T-helper 1 cell treated with Interleukin-12 subunit alpha and Interleukin-12 subunit beta and Interleukin-4 antibody, amounts not matched to agents 30 μg/mL and 1 μg/mL, for 36 hours (primary cell): ENCODE data around the gene DAGLA.

ENCODE experiments used
- H3K27ac Mint-ChIP-seq: one replicate; pipeline ENCODE4 v1.8.0; 2021; ENCODE audit warnings: mild to moderate bottlenecking, mixed read lengths
- H3K27me3 Mint-ChIP-seq: one replicate; pipeline ENCODE4 v1.8.0; 2021; ENCODE audit warnings: low read depth, mixed read lengths
- H3K36me3 Mint-ChIP-seq: one replicate; pipeline ENCODE4 v1.8.0; 2021; ENCODE audit warnings: low read depth, mixed read lengths
- H3K4me1 Mint-ChIP-seq: one replicate; pipeline ENCODE4 v1.8.0; 2021; ENCODE audit warnings: low read depth, mixed read lengths
- H3K4me3 Mint-ChIP-seq: one replicate; pipeline ENCODE4 v1.8.0; 2021; ENCODE audit warnings: mild to moderate bottlenecking, moderate library complexity, mixed read lengths
- H3K9me3 Mint-ChIP-seq: one replicate; pipeline ENCODE4 v1.8.0; 2021; ENCODE audit warnings: mixed read lengths

DAGLA gene

DNA sequence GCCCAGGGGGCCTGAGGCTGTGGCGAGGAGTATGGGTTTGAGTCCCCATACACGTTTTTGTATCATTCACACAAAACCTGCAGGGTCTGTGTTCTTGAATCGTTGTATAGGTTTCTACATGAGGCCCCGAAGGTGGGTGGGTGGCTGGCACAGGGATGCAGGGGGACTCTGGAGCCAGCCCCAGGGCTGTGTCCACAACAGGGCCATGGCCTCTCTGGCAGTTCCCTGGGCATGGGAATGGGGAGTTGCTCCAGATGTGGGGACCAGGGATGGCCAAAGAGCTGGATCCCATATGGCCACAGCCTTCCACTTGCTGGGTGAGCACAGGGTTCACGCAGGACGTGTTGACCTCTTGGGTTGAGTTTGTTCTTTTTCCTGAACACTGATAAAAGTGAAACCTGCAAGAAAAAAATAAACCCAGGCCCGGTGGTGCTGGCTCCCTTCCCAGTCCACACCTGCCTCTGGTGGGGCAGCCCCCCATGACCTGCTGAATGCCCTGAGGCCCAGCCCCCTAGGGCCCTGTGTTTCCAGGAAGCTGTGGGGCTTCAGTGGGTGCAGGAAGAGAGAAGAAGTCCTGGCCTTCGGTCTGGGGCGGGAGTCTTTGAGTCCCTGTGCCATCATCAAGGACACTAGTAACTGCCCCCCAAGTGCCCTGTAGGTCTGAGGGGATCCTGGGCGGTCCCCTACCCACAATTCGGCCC is 88.3 kb downstream of the DAGLA start:
- Mint-ChIP-seq H3K27ac (no peak overlapping the region), H3K4me1 (no peaks in the 10 kb centered on the region), H3K9me3 (no peaks in the 10 kb centered on the region), H3K36me3 (no peaks in the 10 kb centered on the region), H3K4me3 (no peak overlapping the region), H3K27me3 (no peaks in the 10 kb centered on the region)

DNA sequence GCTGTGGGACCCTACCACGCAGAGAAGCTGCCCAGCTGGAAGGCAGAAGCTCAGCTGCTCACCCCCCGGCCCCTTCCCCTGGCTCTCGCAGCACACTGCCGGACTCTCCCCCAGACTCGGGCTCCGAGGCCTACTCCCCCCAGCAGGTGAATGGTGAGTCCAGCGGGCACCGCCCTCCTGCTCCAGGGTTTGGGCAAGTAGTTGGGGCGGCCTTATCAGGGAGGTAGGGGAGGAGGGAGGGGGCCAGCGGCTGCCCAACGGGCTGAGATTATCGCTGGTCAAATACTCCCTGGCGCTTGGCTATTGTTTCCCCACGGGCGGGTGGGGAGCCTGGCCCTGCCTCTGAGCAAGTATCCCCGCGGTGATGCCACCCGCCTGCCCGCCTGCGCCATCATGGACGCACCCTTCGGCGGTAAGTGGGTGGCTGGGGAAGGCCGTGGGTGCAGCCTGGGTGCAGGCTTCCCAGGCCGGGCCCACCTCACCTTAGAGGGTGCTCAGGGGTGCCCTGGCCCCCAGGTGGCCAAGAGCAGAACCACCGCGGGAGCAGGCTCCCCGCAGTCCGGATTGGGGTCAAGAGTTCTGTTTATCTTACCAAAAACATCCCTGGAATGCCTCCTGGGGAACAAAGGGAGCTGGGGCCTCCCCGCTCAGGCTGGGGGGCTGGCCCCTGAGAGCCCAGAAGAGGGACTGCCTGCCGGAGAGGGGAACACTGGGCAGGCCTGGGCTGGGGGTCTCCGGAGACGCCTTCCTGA is 89.2 kb downstream of the DAGLA start:
- Mint-ChIP-seq H3K4me1 (no peaks in the 10 kb centered on the region), H3K36me3 (no peaks in the 10 kb centered on the region), H3K27me3 (no peaks in the 10 kb centered on the region), H3K4me3 (no peak overlapping the region), H3K27ac (no peak overlapping the region), H3K9me3 (no peaks in the 10 kb centered on the region)

DNA sequence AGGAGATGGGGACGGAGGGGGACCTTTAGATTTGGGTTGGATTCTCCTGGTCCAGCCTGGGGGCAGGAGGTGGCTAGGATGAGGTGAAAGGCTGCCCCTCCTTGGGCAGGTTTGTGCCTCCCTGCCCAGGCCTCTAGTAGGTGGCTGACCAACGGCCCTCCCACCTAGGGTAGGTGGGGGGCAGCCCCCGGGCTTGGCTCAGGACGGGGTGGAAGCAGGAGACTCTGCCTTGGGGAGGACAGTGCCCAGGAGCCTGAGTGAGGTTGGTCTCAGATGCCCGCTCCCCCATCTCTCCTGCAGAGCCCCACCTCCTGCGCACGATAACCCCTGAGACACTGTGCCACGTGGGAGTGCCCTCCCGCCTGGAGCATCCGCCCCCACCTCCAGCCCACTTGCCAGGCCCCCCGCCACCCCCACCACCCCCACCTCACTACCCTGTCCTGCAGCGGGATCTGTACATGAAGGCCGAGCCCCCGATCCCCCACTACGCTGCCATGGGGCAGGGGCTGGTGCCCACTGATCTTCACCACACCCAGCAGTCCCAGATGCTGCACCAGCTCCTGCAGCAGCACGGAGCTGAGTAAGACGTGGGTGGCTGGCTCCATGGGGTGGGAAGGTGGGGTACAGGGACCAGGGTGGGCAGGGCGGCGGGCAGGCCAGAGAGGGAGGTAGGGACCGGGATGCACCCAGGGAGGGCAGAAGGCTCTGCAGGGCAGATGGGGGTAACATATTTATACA is 89.9 kb downstream of the DAGLA start:
- H3K9me3 Mint-ChIP-seq, result no peaks in the 10 kb centered on the region
- no peaks in the 10 kb centered on the region for H3K4me1 Mint-ChIP-seq
- no peaks in the 10 kb centered on the region for H3K36me3 Mint-ChIP-seq
- no peaks in the 10 kb centered on the region for H3K27me3 Mint-ChIP-seq
- H3K4me3 Mint-ChIP-seq, result no peak overlapping the region
- H3K27ac Mint-ChIP-seq, result no peak overlapping the region

DNA sequence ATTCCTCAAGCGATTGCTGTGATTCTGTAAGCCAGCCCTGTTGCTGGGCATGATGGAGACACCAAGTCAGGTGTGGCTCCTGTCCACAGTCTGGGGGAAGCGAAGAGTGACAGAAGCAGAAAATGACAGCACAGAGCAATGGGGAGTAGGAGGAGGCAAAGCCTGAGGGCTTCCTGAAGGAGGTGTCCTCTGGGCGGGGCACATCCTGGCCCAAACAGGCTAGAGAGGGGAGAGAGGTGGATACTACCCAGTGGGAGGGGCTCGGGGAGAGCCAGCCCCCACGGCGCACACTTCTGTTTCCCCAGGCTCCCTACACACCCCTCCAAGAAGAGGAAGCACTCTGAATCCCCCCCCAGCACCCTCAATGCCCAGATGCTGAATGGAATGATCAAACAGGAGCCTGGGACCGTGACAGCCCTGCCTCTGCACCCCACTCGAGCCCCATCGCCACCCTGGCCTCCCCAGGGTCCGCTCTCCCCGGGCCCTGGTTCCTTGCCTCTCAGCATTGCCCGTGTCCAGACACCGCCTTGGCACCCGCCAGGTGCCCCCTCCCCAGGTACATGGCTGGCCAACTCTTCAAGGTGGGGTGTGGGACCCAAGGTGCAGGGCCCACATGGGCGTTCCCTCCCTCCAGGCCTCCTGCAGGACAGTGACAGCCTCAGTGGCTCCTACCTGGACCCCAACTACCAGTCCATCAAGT is 91.2 kb downstream of the DAGLA start:
- Mint-ChIP-seq H3K36me3 (no peaks in the 10 kb centered on the region), H3K4me3 (no peak overlapping the region), H3K9me3 (no peaks in the 10 kb centered on the region), H3K4me1 (peaks cover 3% of the 10 kb centered on the region), H3K27ac (no peak overlapping the region), H3K27me3 (no peaks in the 10 kb centered on the region)

DNA sequence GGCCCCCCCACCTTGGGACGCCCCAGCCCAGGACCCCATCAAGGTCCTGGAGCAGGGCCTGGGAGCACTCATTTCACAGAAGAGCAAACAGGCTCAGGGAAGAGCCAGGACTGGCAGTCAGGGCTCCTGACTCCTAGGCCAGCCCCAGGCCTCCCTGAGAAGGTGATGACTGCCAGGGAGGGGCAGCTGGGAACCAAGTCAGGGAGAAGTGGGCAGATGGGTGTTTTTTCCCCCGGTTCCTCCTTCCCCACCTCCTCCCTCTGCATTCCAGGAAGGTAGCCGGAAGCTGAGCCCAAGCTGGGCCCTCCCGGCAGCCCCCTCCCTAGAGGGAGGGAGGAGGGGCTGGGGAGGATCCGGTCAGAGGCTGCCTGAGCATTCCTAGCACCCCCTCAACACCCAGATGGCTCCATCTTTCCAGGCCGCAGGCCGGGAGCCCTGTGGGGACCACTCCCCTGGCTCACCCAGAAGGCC is 91.8 kb downstream of the DAGLA start:
- H3K27me3 Mint-ChIP-seq, result no peaks in the 10 kb centered on the region
- H3K4me3 Mint-ChIP-seq, result no peak overlapping the region
- H3K9me3 Mint-ChIP-seq, result no peaks in the 10 kb centered on the region
- no peaks in the 10 kb centered on the region for H3K36me3 Mint-ChIP-seq
- peaks cover 8% of the 10 kb centered on the region for H3K4me1 Mint-ChIP-seq
- H3K27ac Mint-ChIP-seq, result no peak overlapping the region

DNA sequence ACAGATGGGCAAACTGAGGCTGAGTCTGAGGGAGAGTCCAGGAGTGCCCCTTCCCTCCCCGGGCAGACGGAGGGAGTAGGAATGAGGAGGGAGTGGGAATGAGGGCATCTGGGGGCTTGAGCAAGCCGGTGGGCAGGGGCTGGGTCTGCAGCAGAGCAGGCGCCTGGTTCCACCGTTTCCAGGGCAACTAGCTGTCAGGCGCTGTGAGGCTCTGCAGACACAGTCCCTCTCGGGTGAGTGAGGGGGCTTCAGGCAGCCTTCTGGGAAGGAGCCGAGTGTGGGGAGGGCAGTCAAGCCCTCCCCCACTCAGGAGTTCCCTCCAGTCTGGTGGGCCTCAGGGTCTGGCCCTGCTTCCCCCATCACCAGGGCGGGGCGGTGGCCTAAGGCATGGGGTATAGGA is 93.2 kb downstream of the DAGLA start:
- no peak overlapping the region for H3K4me3 Mint-ChIP-seq
- H3K9me3 Mint-ChIP-seq, result no peaks in the 10 kb centered on the region
- H3K27ac Mint-ChIP-seq, result no peak overlapping the region
- no peaks in the 10 kb centered on the region for H3K27me3 Mint-ChIP-seq
- peaks cover 11% of the 10 kb centered on the region for H3K4me1 Mint-ChIP-seq
- H3K36me3 Mint-ChIP-seq, result no peaks in the 10 kb centered on the region

DNA sequence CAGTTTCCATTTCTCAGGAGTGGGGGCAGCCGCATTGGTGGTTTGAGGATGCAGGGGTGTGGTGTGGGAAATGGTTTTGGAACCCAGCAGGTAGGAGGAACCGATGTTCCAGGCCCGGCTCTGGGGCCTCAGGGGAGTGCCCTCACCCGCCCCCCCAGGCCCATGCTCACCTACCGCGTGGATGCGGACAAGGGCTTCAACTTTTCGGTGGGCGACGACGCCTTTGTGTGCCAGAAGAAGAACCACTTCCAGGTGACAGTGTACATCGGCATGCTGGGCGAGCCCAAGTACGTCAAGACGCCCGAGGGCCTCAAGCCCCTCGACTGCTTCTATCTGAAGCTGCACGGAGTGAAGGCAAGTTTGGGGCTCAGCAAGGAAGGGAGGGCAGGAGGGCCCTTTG is 93.6 kb downstream of the DAGLA start:
- H3K4me1 Mint-ChIP-seq, result peaks cover 11% of the 10 kb centered on the region
- no peaks in the 10 kb centered on the region for H3K27me3 Mint-ChIP-seq
- no peak overlapping the region for H3K4me3 Mint-ChIP-seq
- H3K27ac Mint-ChIP-seq, result no peak overlapping the region
- H3K36me3 Mint-ChIP-seq, result no peaks in the 10 kb centered on the region
- H3K9me3 Mint-ChIP-seq, result no peaks in the 10 kb centered on the region

DNA sequence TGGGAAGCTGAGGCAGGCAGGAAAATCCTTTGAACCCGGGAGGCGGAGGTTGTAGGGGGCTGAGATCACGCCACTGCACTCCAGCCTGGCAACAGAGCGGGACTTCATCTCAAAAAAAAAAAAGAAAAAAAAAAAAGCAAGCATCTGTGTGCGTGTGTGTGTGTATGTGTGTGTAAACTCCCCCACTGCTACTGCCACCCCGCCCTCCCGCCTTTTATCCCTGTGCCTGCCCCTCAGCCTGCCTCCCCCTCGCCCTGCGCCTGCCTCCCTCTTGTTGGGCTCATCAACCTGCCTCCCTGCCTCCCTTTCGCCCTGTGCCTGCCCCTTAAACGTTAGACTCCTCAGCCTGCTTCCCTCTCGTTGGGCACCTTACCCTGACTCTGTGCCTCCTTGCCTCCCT is 94.2 kb downstream of the DAGLA start:
- Mint-ChIP-seq H3K9me3 (no peaks in the 10 kb centered on the region), H3K4me1 (peaks cover 11% of the 10 kb centered on the region), H3K4me3 (no peak overlapping the region), H3K27ac (no peak overlapping the region), H3K36me3 (no peaks in the 10 kb centered on the region), H3K27me3 (no peaks in the 10 kb centered on the region)

DNA sequence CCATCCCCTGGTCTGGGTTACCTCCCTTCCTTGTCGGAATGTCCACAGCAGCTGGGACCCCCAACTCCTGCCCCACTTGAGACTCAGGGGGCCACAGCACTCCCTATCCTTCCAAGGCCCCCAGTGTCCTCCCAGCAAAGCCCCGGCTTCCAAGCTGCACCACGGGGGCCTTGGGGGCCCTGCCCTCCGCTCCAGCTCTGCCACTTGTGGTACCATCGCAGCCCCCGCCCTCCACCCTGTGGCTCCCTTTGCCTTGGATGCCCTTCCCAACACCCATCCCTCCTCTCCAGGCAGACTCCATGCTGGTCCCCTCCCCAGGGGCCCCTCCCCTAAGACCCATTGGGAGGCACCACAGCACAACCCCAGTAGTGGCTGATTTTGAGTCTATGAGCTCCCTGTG is 94.9 kb downstream of the DAGLA start:
- no peaks in the 10 kb centered on the region for H3K27me3 Mint-ChIP-seq
- H3K9me3 Mint-ChIP-seq, result no peaks in the 10 kb centered on the region
- H3K27ac Mint-ChIP-seq, result no peak overlapping the region
- H3K4me3 Mint-ChIP-seq, result no peak overlapping the region
- no peaks in the 10 kb centered on the region for H3K36me3 Mint-ChIP-seq
- peaks cover 11% of the 10 kb centered on the region for H3K4me1 Mint-ChIP-seq

DNA sequence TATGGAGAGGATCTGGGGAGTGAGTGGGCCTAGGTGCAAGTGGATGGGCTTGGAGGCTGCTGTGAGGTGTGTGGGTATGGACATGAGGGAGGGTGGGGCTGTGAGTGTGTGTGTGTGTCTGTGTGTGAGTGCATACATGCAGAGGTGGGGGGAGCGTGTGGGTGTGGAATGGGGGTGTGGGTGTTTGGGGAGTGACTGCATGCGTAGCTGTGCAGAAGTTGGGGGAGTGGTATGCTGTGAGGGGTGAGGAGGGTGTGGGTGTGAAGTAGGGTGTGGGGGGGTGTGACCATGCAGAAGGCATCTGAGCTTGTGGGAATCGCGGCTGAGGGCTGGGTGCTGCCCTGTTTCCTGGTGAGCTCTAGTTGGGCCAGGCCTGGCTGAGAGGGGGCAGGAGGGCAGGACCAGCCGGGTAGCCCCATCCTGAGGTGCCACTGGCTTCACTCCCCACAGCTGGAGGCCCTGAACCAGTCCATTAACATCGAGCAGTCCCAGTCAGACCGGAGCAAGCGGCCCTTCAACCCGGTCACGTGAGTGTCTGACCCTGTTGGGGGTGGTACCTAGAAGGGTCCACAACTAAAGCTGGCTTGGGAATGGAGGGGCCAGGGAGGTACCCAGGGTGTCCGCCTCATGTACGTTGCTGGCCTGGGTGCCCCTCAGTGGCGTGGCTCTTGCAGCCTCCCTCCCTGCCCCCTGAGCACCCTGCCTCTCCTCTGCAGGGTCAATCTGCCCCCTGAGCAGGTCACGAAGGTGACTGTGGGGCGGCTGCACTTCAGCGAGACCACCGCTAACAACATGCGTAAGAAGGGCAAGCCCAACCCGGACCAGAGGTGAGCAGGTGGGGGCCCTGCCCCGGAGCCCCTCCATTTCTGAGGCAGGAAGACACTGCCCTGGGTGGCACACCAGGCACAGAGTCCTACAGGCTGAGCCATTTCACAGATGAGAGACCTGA is 95.7 kb downstream of the DAGLA start:
- Mint-ChIP-seq H3K4me1 (peaks cover 11% of the 10 kb centered on the region), H3K27ac (no peak overlapping the region), H3K36me3 (no peaks in the 10 kb centered on the region), H3K4me3 (no peak overlapping the region), H3K27me3 (no peaks in the 10 kb centered on the region), H3K9me3 (no peaks in the 10 kb centered on the region)

DNA sequence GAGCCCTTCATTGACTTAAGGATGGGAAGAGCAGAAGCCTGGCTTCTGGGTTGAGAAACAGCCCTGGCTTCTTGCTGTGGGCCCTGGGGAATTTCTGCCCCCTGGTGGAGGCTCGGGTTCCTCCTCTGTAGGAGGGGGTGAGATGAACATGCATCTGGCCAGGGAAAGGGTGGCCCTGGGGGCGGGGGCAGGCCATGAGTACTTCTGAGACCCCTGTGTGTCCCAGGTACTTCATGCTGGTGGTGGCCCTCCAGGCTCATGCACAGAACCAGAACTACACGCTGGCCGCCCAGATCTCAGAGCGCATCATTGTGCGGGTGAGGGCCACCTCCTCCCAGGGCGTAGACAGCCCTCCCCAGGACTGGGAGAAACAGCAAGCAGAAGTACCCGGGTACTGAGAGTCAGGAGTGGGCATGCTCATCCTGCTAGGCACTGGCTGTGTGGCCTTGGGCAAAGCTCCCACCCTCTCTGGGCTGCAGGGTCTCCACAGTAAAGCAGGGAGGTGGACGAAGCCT is 96.4 kb downstream of the DAGLA start:
- no peaks in the 10 kb centered on the region for H3K27me3 Mint-ChIP-seq
- H3K4me1 Mint-ChIP-seq, result peaks cover 11% of the 10 kb centered on the region
- H3K36me3 Mint-ChIP-seq, result no peaks in the 10 kb centered on the region
- H3K4me3 Mint-ChIP-seq, result peak overlapping the region; percentile 50
- no peaks in the 10 kb centered on the region for H3K9me3 Mint-ChIP-seq
- peak overlapping the region; percentile 15 for H3K27ac Mint-ChIP-seq

DNA sequence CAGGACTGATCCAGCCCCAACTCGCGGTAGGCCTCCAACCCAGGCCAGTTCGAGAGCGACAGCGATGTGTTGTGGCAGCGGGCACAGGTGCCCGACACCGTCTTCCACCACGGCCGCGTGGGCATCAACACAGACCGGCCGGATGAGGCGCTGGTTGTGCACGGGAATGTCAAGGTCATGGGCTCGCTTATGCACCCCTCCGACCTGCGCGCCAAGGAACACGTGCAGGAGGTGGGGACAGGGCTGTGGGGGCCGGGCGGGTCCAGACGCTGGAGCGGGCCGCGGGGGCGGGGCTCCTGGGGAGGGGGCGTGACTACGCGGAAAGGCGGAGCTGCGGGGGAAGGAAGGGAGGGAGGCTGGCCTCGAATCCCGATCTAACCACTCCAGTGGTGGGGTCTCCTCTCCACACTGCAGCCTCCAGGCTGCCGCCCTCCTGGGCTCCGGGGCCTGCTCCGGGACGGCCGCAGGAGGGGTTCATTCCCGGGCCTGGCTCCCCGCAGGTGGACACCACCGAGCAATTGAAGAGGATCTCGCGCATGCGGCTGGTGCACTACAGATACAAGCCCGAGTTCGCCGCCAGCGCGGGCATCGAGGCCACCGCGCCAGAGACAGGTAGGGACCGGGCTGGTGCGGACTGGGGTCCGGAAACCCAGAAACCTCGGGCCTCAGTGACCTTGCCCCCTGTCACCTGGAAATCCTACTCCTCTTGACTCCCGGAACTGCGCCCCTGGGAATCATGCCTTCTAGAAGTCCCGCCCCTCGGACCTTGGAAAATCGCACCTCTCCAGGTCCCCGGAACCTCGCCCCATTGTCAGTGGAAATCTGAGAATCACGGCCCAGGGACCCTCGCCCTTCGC is 97.3 kb downstream of the DAGLA start:
- H3K9me3 Mint-ChIP-seq, result no peaks in the 10 kb centered on the region
- H3K27ac Mint-ChIP-seq, result no peak overlapping the region
- peaks cover 11% of the 10 kb centered on the region for H3K4me1 Mint-ChIP-seq
- H3K27me3 Mint-ChIP-seq, result no peaks in the 10 kb centered on the region
- no peaks in the 10 kb centered on the region for H3K36me3 Mint-ChIP-seq
- H3K4me3 Mint-ChIP-seq, result peak overlapping the region; percentile 44
